IPS-18a (cell line): ENCODE measurements around the gene THNSL1.

Experiments used
- H3K27ac ChIP-seq: one replicate; pipeline ENCODE4 v1.5.1; 2013; ENCODE audit warnings: low read length
- H3K27me3 ChIP-seq: one replicate; pipeline ENCODE4 v1.6.1; 2013; ENCODE audit warnings: mild to moderate bottlenecking, low read length; ENCODE audit not compliant: control insufficient read depth, insufficient read depth
- H3K36me3 ChIP-seq: one replicate; pipeline ENCODE4 v1.6.1; 2013; ENCODE audit warnings: low read depth, low read length; ENCODE audit not compliant: control insufficient read depth
- H3K4me1 ChIP-seq: one replicate; pipeline ENCODE4 v1.6.1; 2013; ENCODE audit warnings: low read depth, low read length; ENCODE audit not compliant: control insufficient read depth
- H3K4me3 ChIP-seq: one replicate; pipeline ENCODE4 v1.5.1; 2013; ENCODE audit warnings: low read length
- H3K9ac ChIP-seq: one replicate; pipeline ENCODE4 v1.6.1; 2013; ENCODE audit warnings: mild to moderate bottlenecking, low read length, moderate library complexity
- H3K9me3 ChIP-seq: one replicate; pipeline ENCODE4 v1.6.1; 2013; ENCODE audit warnings: low read depth, low read length; ENCODE audit not compliant: control insufficient read depth

The THNSL1 gene

DNA sequence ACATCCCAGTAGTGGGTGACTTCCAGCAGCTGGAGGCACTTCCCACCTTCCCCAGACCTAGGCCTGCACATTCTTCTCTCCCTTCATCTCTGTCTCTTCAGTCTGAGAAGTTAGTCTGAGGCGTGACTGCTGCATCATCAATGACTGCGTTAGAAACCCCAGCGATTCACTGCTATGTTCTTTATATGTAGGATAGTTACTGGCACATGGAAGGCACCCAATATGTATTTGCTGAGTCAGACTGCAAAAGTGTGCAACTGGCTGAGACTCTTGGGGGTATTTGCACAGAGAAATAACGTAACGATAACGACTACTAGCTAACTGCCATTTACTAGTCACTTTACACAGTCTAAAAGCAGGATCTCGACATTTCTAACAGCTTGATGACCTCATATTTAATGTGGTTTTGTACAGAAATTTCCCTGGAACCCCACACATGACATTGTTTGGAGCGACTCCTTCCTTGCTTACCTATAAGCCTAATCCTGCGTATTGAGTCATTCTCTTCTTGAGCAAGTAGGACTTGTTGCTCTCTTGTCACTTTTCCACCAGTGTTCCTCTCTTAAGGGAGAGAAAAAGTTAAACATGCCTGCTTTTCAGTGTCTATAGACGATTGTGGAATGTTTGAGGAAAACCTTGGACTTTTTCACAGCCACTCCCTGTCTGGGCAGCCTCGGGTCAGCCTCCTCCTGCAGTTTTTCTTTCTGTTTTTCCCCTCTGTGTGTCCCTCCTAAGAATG lies 45.5 kb downstream of the THNSL1 start:
- Histone ChIP-seq H3K9me3 (no peaks in the 10 kb centered on the region), H3K4me3 (no peak overlapping the region), H3K9ac (no peak overlapping the region), H3K27me3 (peaks cover 11% of the 10 kb centered on the region), H3K27ac (no peak overlapping the region), H3K4me1 (no peaks in the 10 kb centered on the region), H3K36me3 (no peaks in the 10 kb centered on the region)

DNA sequence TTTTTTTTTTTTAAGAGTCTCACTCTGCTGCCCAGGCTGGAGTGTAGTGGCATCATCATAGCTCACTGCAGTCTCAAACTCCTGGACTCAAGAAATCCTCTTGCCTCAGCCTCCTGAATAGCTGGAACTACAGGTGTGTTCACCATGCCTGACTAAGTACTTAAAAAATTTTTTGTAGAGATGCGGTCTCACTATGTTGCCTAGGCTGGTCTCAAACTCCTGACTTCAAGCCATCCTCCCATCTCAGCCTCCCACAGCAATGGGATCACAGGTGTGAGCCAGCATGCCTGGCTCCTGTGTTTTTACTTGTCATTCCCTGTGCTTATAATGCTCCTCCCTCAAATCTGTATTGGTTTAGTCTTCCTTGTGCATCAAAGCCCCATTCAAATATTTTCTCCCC lies 46.7 kb downstream of the THNSL1 start:
- Histone ChIP-seq H3K4me3 (no peak overlapping the region), H3K9me3 (no peaks in the 10 kb centered on the region), H3K27me3 (peaks cover 24% of the 10 kb centered on the region), H3K9ac (no peak overlapping the region), H3K36me3 (no peaks in the 10 kb centered on the region), H3K4me1 (peaks cover 3% of the 10 kb centered on the region), H3K27ac (no peak overlapping the region)

DNA sequence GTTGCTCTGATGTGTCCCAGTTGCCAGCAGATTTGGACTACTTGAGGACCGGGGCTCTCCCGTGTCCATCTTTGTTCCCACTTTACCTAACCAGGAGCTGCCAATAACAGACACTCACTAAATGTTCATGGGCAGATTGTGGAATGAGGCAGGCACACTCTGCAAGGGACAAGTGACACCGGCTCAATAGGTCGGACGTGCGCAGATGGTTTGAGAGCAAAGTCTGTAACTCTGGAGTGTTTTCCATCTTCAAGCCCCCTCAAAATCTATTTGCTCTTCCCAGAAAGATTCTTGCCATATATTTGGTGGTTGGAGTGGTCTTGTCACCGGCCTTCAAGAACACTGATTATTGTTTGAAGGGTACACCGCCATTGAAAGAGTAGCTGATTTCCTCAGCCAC lies 47.2 kb downstream of the THNSL1 start:
- Histone ChIP-seq H3K4me3 (no peak overlapping the region), H3K4me1 (peaks cover 8% of the 10 kb centered on the region)

DNA sequence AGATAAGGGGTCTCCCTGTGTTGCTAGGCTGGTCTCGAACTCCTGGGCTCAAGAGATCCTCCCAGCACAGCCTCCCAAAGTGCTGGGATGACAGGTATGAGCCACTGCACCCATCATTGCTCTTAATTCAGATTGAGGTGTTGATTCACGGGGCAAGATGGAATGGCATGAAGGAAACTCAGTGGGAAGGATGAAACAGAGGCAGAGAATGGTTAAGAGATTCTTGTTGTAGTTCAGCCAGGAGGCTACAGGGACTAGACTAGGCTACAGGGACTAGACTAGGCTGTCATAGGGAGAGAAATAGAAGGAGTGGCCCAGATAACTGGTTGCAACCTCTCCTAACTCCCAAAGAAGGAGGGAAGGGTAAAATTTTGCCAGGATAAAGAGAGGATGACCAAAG lies 48.0 kb downstream of the THNSL1 start:
- Histone ChIP-seq H3K9ac (no peak overlapping the region), H3K27ac (no peak overlapping the region), H3K27me3 (peaks cover 33% of the 10 kb centered on the region), H3K36me3 (no peaks in the 10 kb centered on the region), H3K4me1 (peaks cover 8% of the 10 kb centered on the region), H3K4me3 (no peak overlapping the region), H3K9me3 (no peaks in the 10 kb centered on the region)

More for the DNA sequence above, 47.2 kb downstream of the THNSL1 start:
- H3K9me3 ChIP-seq = no peaks in the 10 kb centered on the region
- no peak overlapping the region for H3K9ac ChIP-seq
- H3K27ac ChIP-seq = no peak overlapping the region
- H3K27me3 ChIP-seq = peaks cover 26% of the 10 kb centered on the region
- no peaks in the 10 kb centered on the region for H3K36me3 ChIP-seq

DNA sequence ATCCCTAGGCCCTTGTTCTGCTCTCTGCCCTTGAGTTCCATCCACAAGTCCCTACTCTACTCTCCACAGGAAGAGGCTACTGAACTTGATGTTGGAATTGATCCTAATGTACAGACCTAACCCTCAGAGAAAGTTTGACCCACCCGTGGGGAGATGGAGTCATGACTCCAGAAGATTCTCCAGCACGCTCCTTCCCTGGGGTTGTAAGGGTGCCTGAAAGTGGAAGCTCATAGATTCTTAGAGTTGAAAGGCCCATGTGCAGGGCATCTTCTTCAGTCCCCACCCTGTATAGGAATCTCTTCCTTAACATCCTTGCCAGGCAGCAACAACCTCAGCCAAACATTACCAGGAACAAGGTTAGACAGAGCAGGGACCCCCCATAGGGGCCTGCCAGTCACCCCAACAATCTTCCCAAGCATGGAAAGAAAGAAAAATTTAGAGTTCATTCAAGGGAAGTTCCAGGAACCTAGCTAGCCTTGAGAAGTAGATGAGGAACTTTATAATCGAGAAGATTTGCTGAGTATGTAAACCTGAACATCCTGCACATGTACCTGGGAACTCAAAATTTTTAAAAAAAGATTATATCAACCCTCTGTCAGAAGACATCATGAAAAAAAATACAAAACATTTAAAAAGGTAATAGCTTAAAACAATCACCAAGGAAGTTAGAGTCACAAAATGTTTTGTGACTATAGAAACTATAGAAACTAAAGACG lies 49.5 kb downstream of the THNSL1 start:
- Histone ChIP-seq H3K4me3 (no peak overlapping the region), H3K4me1 (peaks cover 8% of the 10 kb centered on the region), H3K27me3 (peaks cover 48% of the 10 kb centered on the region), H3K36me3 (no peaks in the 10 kb centered on the region), H3K9ac (no peak overlapping the region), H3K27ac (no peak overlapping the region), H3K9me3 (no peaks in the 10 kb centered on the region)

DNA sequence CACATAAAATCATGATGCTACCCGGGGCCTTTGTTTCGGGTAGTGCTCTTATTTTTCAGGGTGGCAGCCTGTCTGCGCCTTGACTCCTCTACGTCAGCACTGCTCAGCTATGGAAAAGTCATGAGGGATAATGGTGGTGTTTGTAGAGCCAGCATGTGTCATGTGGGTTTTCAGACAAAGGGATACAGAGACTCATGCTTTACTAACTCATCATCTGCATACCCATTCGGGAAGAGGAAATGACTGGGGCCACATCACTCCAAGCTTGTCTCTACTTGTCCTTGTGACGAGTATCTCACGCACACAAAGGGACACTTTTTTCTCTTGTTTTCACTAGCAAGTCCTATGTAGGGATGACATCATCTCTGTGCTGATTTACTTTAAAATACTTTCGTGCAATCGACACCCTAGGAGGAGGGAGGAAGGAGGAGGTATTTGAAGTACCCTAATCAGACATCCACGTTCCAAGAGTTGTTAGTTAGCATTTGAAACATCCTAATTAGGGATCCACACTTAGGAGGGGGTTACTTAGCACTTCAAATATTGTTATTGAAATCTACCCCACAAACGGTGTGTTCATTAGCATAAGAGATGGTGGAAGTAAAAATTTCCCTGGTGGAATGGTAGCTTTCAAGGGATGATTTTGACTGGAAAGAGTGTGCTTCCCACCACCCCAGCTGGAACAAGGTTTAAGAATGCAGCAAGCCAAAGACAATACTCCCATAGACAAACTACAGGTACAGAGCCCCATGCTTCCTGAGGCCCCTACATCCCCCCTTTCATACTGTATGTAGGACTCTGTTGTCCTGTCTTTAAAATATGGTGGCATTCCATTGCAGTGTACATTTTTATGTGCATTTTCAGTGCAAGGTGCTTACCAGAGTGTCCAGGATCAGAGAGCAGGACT lies 52.0 kb downstream of the THNSL1 start:
- no peak overlapping the region for H3K27ac ChIP-seq
- H3K4me1 ChIP-seq = peaks cover 8% of the 10 kb centered on the region
- H3K9ac ChIP-seq = no peak overlapping the region
- H3K27me3 ChIP-seq = peaks cover 54% of the 10 kb centered on the region
- H3K4me3 ChIP-seq = no peak overlapping the region
- no peaks in the 10 kb centered on the region for H3K9me3 ChIP-seq
- no peaks in the 10 kb centered on the region for H3K36me3 ChIP-seq

DNA sequence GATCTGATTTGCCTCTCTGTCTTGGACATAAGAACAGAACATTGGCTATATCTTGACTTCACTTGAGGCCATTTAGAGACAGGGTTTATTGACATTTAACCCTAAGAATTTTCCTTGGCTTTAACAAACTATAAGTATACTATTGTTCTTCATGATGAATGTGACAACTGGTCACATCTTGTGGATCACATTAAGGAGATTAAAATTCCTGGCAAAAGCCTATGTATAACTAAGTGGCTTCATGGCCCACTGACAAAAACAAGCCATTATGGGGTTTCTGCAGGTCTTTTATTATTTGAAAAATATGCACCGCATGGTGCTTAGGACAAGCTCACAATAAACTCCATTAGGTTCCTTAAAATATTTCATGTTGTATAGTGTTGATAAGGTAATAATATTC lies 54.8 kb downstream of the THNSL1 start:
- Histone ChIP-seq H3K27me3 (peaks cover 49% of the 10 kb centered on the region), H3K4me1 (peaks cover 8% of the 10 kb centered on the region), H3K36me3 (no peaks in the 10 kb centered on the region), H3K9ac (no peak overlapping the region), H3K4me3 (no peak overlapping the region), H3K9me3 (no peaks in the 10 kb centered on the region), H3K27ac (no peak overlapping the region)

DNA sequence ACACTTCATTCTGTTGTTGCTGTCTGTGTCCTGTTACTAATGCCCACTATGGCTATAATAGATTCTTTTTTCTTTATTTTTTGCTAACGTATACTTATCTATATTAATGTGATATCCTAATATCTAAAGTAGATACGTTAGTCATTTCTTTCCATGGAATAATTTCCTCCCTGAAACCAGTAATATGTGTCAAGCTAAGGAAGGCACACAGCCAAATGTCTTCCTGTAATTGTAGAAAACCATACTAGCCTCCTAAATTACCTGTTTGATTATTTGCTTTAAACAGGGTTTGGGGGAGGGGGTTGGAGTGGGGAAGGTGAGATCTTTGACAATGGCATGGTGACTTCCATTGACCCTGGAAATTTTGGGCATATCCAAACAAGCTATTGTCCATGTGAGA lies 56.4 kb downstream of the THNSL1 start:
- Histone ChIP-seq H3K4me1 (peaks cover 8% of the 10 kb centered on the region), H3K9ac (no peak overlapping the region), H3K27ac (no peak overlapping the region), H3K9me3 (no peaks in the 10 kb centered on the region), H3K27me3 (peaks cover 34% of the 10 kb centered on the region), H3K4me3 (no peak overlapping the region), H3K36me3 (no peaks in the 10 kb centered on the region)

DNA sequence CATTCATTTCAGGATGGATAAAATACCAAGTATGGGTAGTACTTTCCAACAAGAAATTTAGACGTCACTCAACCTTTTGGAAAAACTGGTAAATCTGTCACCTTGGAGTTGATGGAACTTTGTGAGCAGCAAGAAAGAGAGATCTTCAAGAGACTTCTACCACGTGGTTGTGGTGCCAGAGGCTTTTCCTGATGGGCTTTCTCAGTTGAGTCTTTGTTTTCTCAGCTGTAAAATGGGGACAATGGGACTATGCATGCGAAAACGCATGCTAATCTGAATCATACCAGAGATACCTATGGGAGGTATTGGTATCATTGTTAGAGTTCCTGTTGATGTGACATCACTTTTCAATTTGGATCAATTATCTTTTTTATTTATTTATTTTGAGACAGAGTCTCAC lies 59.4 kb downstream of the THNSL1 start:
- Histone ChIP-seq H3K4me3 (no peak overlapping the region), H3K4me1 (no peaks in the 10 kb centered on the region), H3K27me3 (peaks cover 6% of the 10 kb centered on the region), H3K27ac (no peak overlapping the region), H3K9ac (no peak overlapping the region), H3K9me3 (no peaks in the 10 kb centered on the region), H3K36me3 (no peaks in the 10 kb centered on the region)
